Testis (tissue), 3 donors: ENCODE results near the gene PARP4. TPM values are rescaled to one million over a fixed set of nuclear protein-coding genes. Genes with fewer than 3 reads are reported as not detected.
"Not testable (repeated sequence)": the region's sequence is repeated elsewhere in the genome, so short reads cannot be mapped to it uniquely, and the experiment has no call there.

Experiments used
- DNase-seq: peaks from one replicate; pipeline ENCODE4 v3.0.0-alpha.2; 2019
- H3K27ac ChIP-seq, 2 donors: fragments of 200-600 bp; sonication (generic); one replicate each; pipeline ENCODE4 v1.5.1; 2019
- H3K27me3 ChIP-seq: fragments of 200-600 bp; sonication (generic); one replicate; pipeline ENCODE4 v1.5.1; 2019
- H3K36me3 ChIP-seq: fragments of 200-600 bp; sonication (generic); one replicate; pipeline ENCODE4 v1.5.1; 2017; ENCODE audit warnings: low read depth; ENCODE audit errors: missing control alignments
- H3K4me1 ChIP-seq: fragments of 200-600 bp; sonication (generic); one replicate; pipeline ENCODE4 v1.5.1; 2019
- H3K4me3 ChIP-seq, 2 donors: fragments of 200-600 bp; sonication (generic); one replicate each; pipeline ENCODE4 v1.5.1; 2017 to 2019
- H3K9me3 ChIP-seq: fragments of 200-600 bp; sonication (generic); one replicate; pipeline ENCODE4 v1.5.1; 2017
- CTCF ChIP-seq, 3 experiments: fragments of 450-650 bp in 2 of 3; fragments of 200-600 bp in 1 of 3; sonication (generic) in 1 of 3; IDR thresholded peaks; one replicate each; pipeline ENCODE4 v1.5.1; 2016 to 2019; ENCODE audit warnings: antibody characterized with exemption in 3 of 3, mild to moderate bottlenecking in 2 of 3, moderate library complexity in 1 of 3
- POLR2A ChIP-seq: fragments of 450-650 bp; IDR thresholded peaks from one replicate; pipeline ENCODE4 v1.6.1; 2017; ENCODE audit warnings: antibody characterized with exemption, mild to moderate bottlenecking, moderate library complexity
- WGBS, 2 donors: methylation state at CpG; one replicate each; pipeline ENCODE4 v1.1.5; 2018; 5-methylcytosine and 5-hydroxymethylcytosine counted together
- intact Hi-C: fragments of 100-400 bp; cut with DNase I; formaldehyde crosslinking; loops from one replicate; pipeline ENCODE4 v1.15.1; 2023; ENCODE audit warnings: low total_unique reads
- polyA plus RNA-seq: library from polyadenylated mRNA; stranded (reverse); fragments of 350-450 nt; fragmentation: Illumina TruSeq; extraction: RNeasy Lipid Tissue Mini Kit (QIAGEN cat#74804); gene quantifications from one replicate; pipeline ENCODE4 v1.2.3, GENCODE V29; 2014; ENCODE audit warnings: low read depth, low replicate concordance; ENCODE audit not compliant: insufficient read depth
- total RNA-seq, 2 donors: library from RNA; depleted of rRNA; stranded (reverse); fragments of >200 nt; gene quantifications; one replicate each; pipeline ENCODE4 v1.2.3, GENCODE V29; 2016

PARP4 gene
- total and polyA plus RNA-seq, 3 donors from 2014 or later = 21.3 to 43.6 (median 37.9) TPM

- WGBS, 2 donors = 84 to 91% methylated on average over 4 of the region's 4 CpGs
- intact Hi-C loops = no loop called here
- TF ChIP-seq CTCF (IDR thresholded peaks at IDR 0.05) (no peak), POLR2A (no peak)
- no peaks in the 10 kb centered on the region for H3K27me3 ChIP-seq
- H3K9me3 ChIP-seq = no peaks in the 10 kb centered on the region
- DNase-seq = no peak
- H3K4me3 ChIP-seq = no peak overlapping the region
- H3K27ac ChIP-seq = no peak overlapping the region
- no peaks in the 10 kb centered on the region for H3K36me3 ChIP-seq
- H3K4me1 ChIP-seq = no peaks in the 10 kb centered on the region
Observed at GRCh38 chr13:24406524-24406923, 106.1 kb downstream of the PARP4 start.

- Histone ChIP-seq H3K9me3 (no peaks in the 10 kb centered on the region), H3K27ac (no peak overlapping the region), H3K36me3 (no peaks in the 10 kb centered on the region), H3K27me3 (no peaks in the 10 kb centered on the region), H3K4me3 (no peak overlapping the region), H3K4me1 (no peaks in the 10 kb centered on the region)
- intact Hi-C loops = no loop called here
- TF ChIP-seq POLR2A (no peak), CTCF (IDR thresholded peaks at IDR 0.05) (no peak)
- 88 to 90% methylated on average over 2 of the region's 2 CpGs for WGBS, 2 donors
- DNase-seq = no peak
Observed at GRCh38 chr13:24396821-24397220, 115.8 kb downstream of the PARP4 start.

- intact Hi-C loops = no loop called here
- Histone ChIP-seq H3K27ac (no peak overlapping the region), H3K4me3 (no peak overlapping the region), H3K9me3 (no peaks in the 10 kb centered on the region), H3K27me3 (no peaks in the 10 kb centered on the region), H3K4me1 (no peaks in the 10 kb centered on the region), H3K36me3 (no peaks in the 10 kb centered on the region)
- no peak for DNase-seq
- TF ChIP-seq CTCF (IDR thresholded peaks at IDR 0.05) (no peak), POLR2A (no peak)
- 88 to 92% methylated on average over 2 to 4 of the region's 4 CpGs for WGBS, 2 donors
Observed at GRCh38 chr13:24392972-24393371, 119.6 kb downstream of the PARP4 start.

GRCh38 chr13:24391771-24392683 lies 120.6 kb downstream of the PARP4 start:
- 84% methylated on average over 25 of the region's 27 CpGs for WGBS, 2 donors
- intact Hi-C loops, H3K27me3 ChIP-seq, H3K9me3 ChIP-seq, H3K4me3 ChIP-seq, H3K27ac ChIP-seq, H3K36me3 ChIP-seq, DNase-seq, H3K4me1 ChIP-seq: not testable (repeated sequence)

- H3K27me3 ChIP-seq, H3K27ac ChIP-seq, H3K4me1 ChIP-seq, intact Hi-C loops, H3K4me3 ChIP-seq, DNase-seq, H3K9me3 ChIP-seq, H3K36me3 ChIP-seq: not testable (repeated sequence)
- 73 to 98% methylated on average over 7 of the region's 9 CpGs for WGBS, 2 donors
Observed at GRCh38 chr13:24390795-24391194, 121.8 kb downstream of the PARP4 start.

GRCh38 chr13:24389506-24389905 lies 123.1 kb downstream of the PARP4 start:
- Histone ChIP-seq H3K27me3 (no peaks in the 10 kb centered on the region), H3K4me3 (no peak overlapping the region), H3K4me1 (no peaks in the 10 kb centered on the region), H3K36me3 (no peaks in the 10 kb centered on the region), H3K9me3 (no peaks in the 10 kb centered on the region), H3K27ac (no peak overlapping the region)
- WGBS, 2 donors = 61% methylated on average over 6 of the region's 6 CpGs; no CpG with 5 or more reads in 1 of the 2 donors
- intact Hi-C loops = no loop called here
- TF ChIP-seq POLR2A (no peak), CTCF (IDR thresholded peaks at IDR 0.05) (no peak)
- DNase-seq = no peak

GRCh38 chr13:24388743-24389142 lies 123.8 kb downstream of the PARP4 start:
- intact Hi-C loops, H3K9me3 ChIP-seq, H3K36me3 ChIP-seq, H3K4me1 ChIP-seq, H3K27ac ChIP-seq, H3K27me3 ChIP-seq, H3K4me3 ChIP-seq, DNase-seq: not testable (repeated sequence)
- WGBS, 2 donors = 77 to 86% methylated on average over 7 of the region's 7 CpGs
